ENCODE measurements around the gene HIPK2. TPM values are rescaled to one million over a fixed set of nuclear protein-coding genes. Genes with fewer than 3 reads are reported as not detected.

Gene HIPK2
- total and polyA plus RNA-seq, 7 donors: 2.4 to 15.7 (median 7.9) TPM

- no peaks in the 10 kb centered on the region for H3K27me3 ChIP-seq
- no peak overlapping the region for H3K27ac ChIP-seq
- intact Hi-C loops (cut with DNase I): no loop called here
- WGBS, 2 donors: 88% methylated on average over 12 of the region's 12 CpGs
- peaks cover 0 to 4% (median 0%) of the 10 kb centered on the region in 4 donors for H3K36me3 ChIP-seq
- no peak overlapping the region for H3K4me3 ChIP-seq
- peaks cover 0 to 12% (median 8%) of the 10 kb centered on the region in 4 donors for H3K4me1 ChIP-seq
- H3K9me3 ChIP-seq: no peaks in the 10 kb centered on the region
- TF ChIP-seq, protein P1, sequence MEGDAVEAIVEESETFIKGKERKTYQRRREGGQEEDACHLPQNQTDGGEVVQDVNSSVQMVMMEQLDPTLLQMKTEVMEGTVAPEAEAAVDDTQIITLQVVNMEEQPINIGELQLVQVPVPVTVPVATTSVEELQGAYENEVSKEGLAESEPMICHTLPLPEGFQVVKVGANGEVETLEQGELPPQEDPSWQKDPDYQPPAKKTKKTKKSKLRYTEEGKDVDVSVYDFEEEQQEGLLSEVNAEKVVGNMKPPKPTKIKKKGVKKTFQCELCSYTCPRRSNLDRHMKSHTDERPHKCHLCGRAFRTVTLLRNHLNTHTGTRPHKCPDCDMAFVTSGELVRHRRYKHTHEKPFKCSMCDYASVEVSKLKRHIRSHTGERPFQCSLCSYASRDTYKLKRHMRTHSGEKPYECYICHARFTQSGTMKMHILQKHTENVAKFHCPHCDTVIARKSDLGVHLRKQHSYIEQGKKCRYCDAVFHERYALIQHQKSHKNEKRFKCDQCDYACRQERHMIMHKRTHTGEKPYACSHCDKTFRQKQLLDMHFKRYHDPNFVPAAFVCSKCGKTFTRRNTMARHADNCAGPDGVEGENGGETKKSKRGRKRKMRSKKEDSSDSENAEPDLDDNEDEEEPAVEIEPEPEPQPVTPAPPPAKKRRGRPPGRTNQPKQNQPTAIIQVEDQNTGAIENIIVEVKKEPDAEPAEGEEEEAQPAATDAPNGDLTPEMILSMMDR (IDR thresholded peaks at IDR 0.05): no peak
- TF ChIP-seq POLR2AphosphoS5 (IDR thresholded peaks at IDR 0.05) (no peak), POLR2A (IDR thresholded peaks at IDR 0.05) (no peak), EP300 (IDR thresholded peaks at IDR 0.05) (no peak)
- DNase-seq: no peak
These were observed 102.4 kb downstream of the HIPK2 start for GRCh38 chr7:139675127-139676125.

GRCh38 chr7:139674752-139675126 lies 103.1 kb downstream of the HIPK2 start:
- Histone ChIP-seq H3K27ac (no peak overlapping the region), H3K9me3 (no peaks in the 10 kb centered on the region), H3K4me3 (no peak overlapping the region), H3K27me3 (no peaks in the 10 kb centered on the region), H3K36me3 (peaks cover 0 to 4% (median 0%) of the 10 kb centered on the region in 4 donors), H3K4me1 (peaks cover 0 to 5% (median 2%) of the 10 kb centered on the region in 4 donors)
- TF ChIP-seq POLR2AphosphoS5 (IDR thresholded peaks at IDR 0.05): no peak
- no peak for TF ChIP-seq EP300 (IDR thresholded peaks at IDR 0.05)
- TF ChIP-seq, protein P1 (IDR thresholded peaks at IDR 0.05): no peak
- TF ChIP-seq POLR2A (IDR thresholded peaks at IDR 0.05): no peak
- WGBS, 2 donors: 79 to 88% methylated on average over 8 of the region's 8 CpGs
- intact Hi-C loops (cut with DNase I): no loop called here
- DNase-seq: no peak

GRCh38 chr7:139674341-139674740 lies 103.5 kb downstream of the HIPK2 start:
- Histone ChIP-seq H3K4me1 (peaks cover 0 to under 1% (median 0%) of the 10 kb centered on the region in 4 donors), H3K27me3 (no peaks in the 10 kb centered on the region), H3K9me3 (no peaks in the 10 kb centered on the region), H3K4me3 (no peak overlapping the region), H3K36me3 (peaks cover 0 to 4% (median 0%) of the 10 kb centered on the region in 4 donors), H3K27ac (no peak overlapping the region)
- TF ChIP-seq, protein P1 (IDR thresholded peaks at IDR 0.05): no peak
- TF ChIP-seq POLR2A (IDR thresholded peaks at IDR 0.05) (no peak), POLR2AphosphoS5 (IDR thresholded peaks at IDR 0.05) (no peak), EP300 (IDR thresholded peaks at IDR 0.05) (no peak)
- WGBS, 2 donors: 96% methylated on average over 10 of the region's 10 CpGs
- no peak for DNase-seq
- intact Hi-C loops (cut with DNase I): no loop called here

- H3K4me3 ChIP-seq: no peak overlapping the region
- H3K9me3 ChIP-seq: no peaks in the 10 kb centered on the region
- H3K27ac ChIP-seq: peak overlapping the region in 1 of 4 donors; percentile 34
- H3K27me3 ChIP-seq: no peaks in the 10 kb centered on the region
- peaks cover 0 to 4% (median 0%) of the 10 kb centered on the region in 4 donors for H3K36me3 ChIP-seq
- no peak for DNase-seq
- TF ChIP-seq, protein P1 (IDR thresholded peaks at IDR 0.05): no peak
- TF ChIP-seq POLR2AphosphoS5 (IDR thresholded peaks at IDR 0.05) (no peak), POLR2A (IDR thresholded peaks at IDR 0.05) (no peak), EP300 (IDR thresholded peaks at IDR 0.05) (no peak)
- intact Hi-C loops (cut with DNase I): no loop called here
- WGBS, 2 donors: 92 to 95% methylated on average over 6 of the region's 6 CpGs
- H3K4me1 ChIP-seq: no peaks in the 10 kb centered on the region
These were observed 104.0 kb downstream of the HIPK2 start for GRCh38 chr7:139673762-139674161.
